H9 (cell line): ENCODE data around the gene CLTCL1. TPM values are rescaled to one million over a fixed set of nuclear protein-coding genes. Genes with fewer than 3 reads are reported as not detected.
A peak's percentile ranks its signal among the peaks of the same experiment; 100 is the strongest.

ENCODE experiments used
- DNase-seq: peaks from one replicate; pipeline ENCODE4 v3.0.0-alpha.2; 2017
- H2AFZ ChIP-seq: one replicate; pipeline ENCODE4 v1.6.1; 2013; ENCODE audit warnings: mild to moderate bottlenecking, low read length, control low read depth, moderate library complexity
- H2AK5ac ChIP-seq: 2 replicates; pipeline ENCODE4 v1.6.1; 2013; ENCODE audit warnings: low read length, control low read depth, mixed read lengths; ENCODE audit not compliant: insufficient read length
- H2BK120ac ChIP-seq: one replicate; pipeline ENCODE4 v1.6.1; 2013; ENCODE audit warnings: low read depth, mild to moderate bottlenecking, low read length, control low read depth, inconsistent platforms; ENCODE audit not compliant: poor library complexity, severe bottlenecking
- H2BK12ac ChIP-seq: 2 replicates; pipeline ENCODE4 v1.6.1; 2013; ENCODE audit warnings: low read length, control low read depth, mixed read lengths, low read depth; ENCODE audit not compliant: insufficient read length
- H2BK15ac ChIP-seq: 2 replicates; pipeline ENCODE4 v1.6.1; 2013; ENCODE audit warnings: low read depth, low read length, control low read depth
- H2BK20ac ChIP-seq: one replicate; pipeline ENCODE4 v1.6.1; 2013; ENCODE audit warnings: low read depth, mild to moderate bottlenecking, low read length, control low read depth, inconsistent platforms; ENCODE audit not compliant: poor library complexity, severe bottlenecking
- H2BK5ac ChIP-seq: 2 replicates; pipeline ENCODE4 v1.6.1; 2013; ENCODE audit warnings: low read length, control low read depth, mixed read lengths; ENCODE audit not compliant: insufficient read length
- H3K14ac ChIP-seq: 2 replicates; pipeline ENCODE4 v1.6.1; 2013; ENCODE audit warnings: low read length, control low read depth; ENCODE audit not compliant: insufficient read depth
- H3K18ac ChIP-seq: 2 replicates; pipeline ENCODE4 v1.6.1; 2013; ENCODE audit warnings: low read depth, mild to moderate bottlenecking, mixed read lengths, low read length, control low read depth; ENCODE audit not compliant: insufficient read length
- H3K23ac ChIP-seq: 2 replicates; pipeline ENCODE4 v1.6.1; 2013; ENCODE audit warnings: low read length, control low read depth, mixed read lengths, low read depth; ENCODE audit not compliant: insufficient read length
- H3K23me2 ChIP-seq: 2 replicates; pipeline ENCODE4 v1.6.1; 2013; ENCODE audit warnings: low read depth, mild to moderate bottlenecking, mixed read lengths, low read length, control low read depth; ENCODE audit not compliant: insufficient read length, poor library complexity, severe bottlenecking
- H3K27ac ChIP-seq: 2 replicates; pipeline ENCODE4 v1.5.1; 2013; ENCODE audit warnings: low read length, control low read depth, mixed read lengths, low read depth; ENCODE audit not compliant: insufficient read length
- H3K27me3 ChIP-seq: 2 replicates; pipeline ENCODE4 v1.6.1; 2013; ENCODE audit warnings: low read length, control low read depth, inconsistent platforms; ENCODE audit not compliant: insufficient read depth
- H3K4ac ChIP-seq: 2 replicates; pipeline ENCODE4 v1.6.1; 2013; ENCODE audit warnings: low read depth, mild to moderate bottlenecking, control low read depth, inconsistent platforms, low read length, moderate library complexity
- H3K4me1 ChIP-seq: 2 replicates; pipeline ENCODE4 v1.6.1; 2013; ENCODE audit warnings: low read length, control low read depth, inconsistent platforms; ENCODE audit not compliant: insufficient read depth
- H3K4me2 ChIP-seq: 2 replicates; pipeline ENCODE4 v1.6.1; 2013; ENCODE audit warnings: low read length, control low read depth, mixed read lengths; ENCODE audit not compliant: insufficient read length, insufficient read depth
- H3K56ac ChIP-seq: 2 replicates; pipeline ENCODE4 v1.6.1; 2013; ENCODE audit warnings: low read depth, mild to moderate bottlenecking, mixed read lengths, low read length, control low read depth; ENCODE audit not compliant: insufficient read length
- H3K79me1 ChIP-seq: 2 replicates; pipeline ENCODE4 v1.6.1; 2013; ENCODE audit warnings: low read depth, mild to moderate bottlenecking, moderate library complexity, low read length, control low read depth, inconsistent platforms; ENCODE audit not compliant: insufficient read depth, poor library complexity, severe bottlenecking
- H3K79me2 ChIP-seq: 2 replicates; pipeline ENCODE4 v1.6.1; 2013; ENCODE audit warnings: low read length, control low read depth, inconsistent platforms; ENCODE audit not compliant: insufficient read depth
- H3K9ac ChIP-seq: 2 replicates; pipeline ENCODE4 v1.6.1; 2013; ENCODE audit warnings: low read length, control low read depth, mixed read lengths; ENCODE audit not compliant: insufficient read length; ENCODE audit errors: extremely low read depth
- H3K9me3 ChIP-seq: one replicate; pipeline ENCODE4 v1.6.1; 2013; ENCODE audit warnings: low read depth, low read length, inconsistent platforms; ENCODE audit not compliant: control insufficient read depth
- H3T11ph ChIP-seq: one replicate; pipeline ENCODE4 v1.6.1; 2013; ENCODE audit warnings: mild to moderate bottlenecking, low read length, control low read depth, inconsistent platforms
- H4K20me1 ChIP-seq: one replicate; pipeline ENCODE4 v1.6.1; 2013; ENCODE audit not compliant: control insufficient read depth, insufficient read length, insufficient read depth
- H4K5ac ChIP-seq: 2 replicates; pipeline ENCODE4 v1.6.1; 2013; ENCODE audit warnings: low read depth, mild to moderate bottlenecking, mixed read lengths, low read length, control low read depth; ENCODE audit not compliant: insufficient read length
- H4K8ac ChIP-seq: replicated peaks from 2 replicates; pipeline ENCODE4 v1.6.1; 2013; ENCODE audit warnings: low read length, control low read depth, mixed read lengths, low read depth; ENCODE audit not compliant: insufficient read length
- H4K91ac ChIP-seq: 2 replicates; pipeline ENCODE4 v1.6.1; 2013; ENCODE audit warnings: low read depth, mild to moderate bottlenecking, moderate library complexity, mixed read lengths, low read length, control low read depth; ENCODE audit not compliant: insufficient read length
- H3K27ac Mint-ChIP-seq, 3 experiments: 2 replicates in 2 of 3; 3 replicates in 1 of 3; pipeline ENCODE4 v1.8.0; 2020 to 2021; ENCODE audit warnings: mixed read lengths in 3 of 3, mild to moderate bottlenecking in 1 of 3, moderate library complexity in 1 of 3
- H3K27me3 Mint-ChIP-seq: 2 replicates; pipeline ENCODE4 v1.8.0; 2021; ENCODE audit warnings: low read depth, mild to moderate bottlenecking, moderate library complexity, mixed read lengths
- H3K36me3 Mint-ChIP-seq, 3 experiments: 2 replicates in 2 of 3; 3 replicates in 1 of 3; pipeline ENCODE4 v1.8.0; 2020 to 2021; ENCODE audit warnings: low read depth in 3 of 3, mixed read lengths in 3 of 3; ENCODE audit not compliant: insufficient read depth in 1 of 3
- H3K4me1 Mint-ChIP-seq, 2 experiments: 2 replicates each; pipeline ENCODE4 v1.8.0; 2020; ENCODE audit warnings: mixed read lengths in 2 of 2
- H3K4me3 Mint-ChIP-seq, 2 experiments: 2 replicates in 1 of 2; 3 replicates in 1 of 2; pipeline ENCODE4 v1.8.0; 2020 to 2021; ENCODE audit warnings: mild to moderate bottlenecking in 2 of 2, mixed read lengths in 2 of 2, moderate library complexity in 1 of 2
- H3K9me3 Mint-ChIP-seq, 2 experiments: 2 replicates in 1 of 2; 3 replicates in 1 of 2; pipeline ENCODE4 v1.8.0; 2020; ENCODE audit warnings: mild to moderate bottlenecking in 2 of 2, mixed read lengths in 2 of 2, moderate library complexity in 1 of 2
- WGBS: extraction: QIAGEN DNeasy Blood & Tissue Kit; methylation state at CpG from one replicate; pipeline ENCODE4 v1.1.7; 2013; ENCODE audit warnings: missing lambda C conversion rate, low lambda C conversion rate, mixed read lengths; ENCODE audit not compliant: insufficient read length; ENCODE audit errors: extremely low coverage; 5-methylcytosine and 5-hydroxymethylcytosine counted together
- total RNA-seq: library from RNA; stranded (reverse); gene quantifications from 2 replicates; pipeline ENCODE4 v1.2.1, GENCODE V29; 2021
- TF ChIP-seq, protein P1 (sequence below): fragments of 200-600 bp; sonication (generic); conservative IDR thresholded peaks from 3 replicates; pipeline ENCODE4 v1.8.0; 2021; ENCODE audit warnings: antibody characterized with exemption, mild to moderate bottlenecking

CLTCL1 gene
- total RNA-seq, 1 experiment from 2014 or later: 11.1 TPM

DNA sequence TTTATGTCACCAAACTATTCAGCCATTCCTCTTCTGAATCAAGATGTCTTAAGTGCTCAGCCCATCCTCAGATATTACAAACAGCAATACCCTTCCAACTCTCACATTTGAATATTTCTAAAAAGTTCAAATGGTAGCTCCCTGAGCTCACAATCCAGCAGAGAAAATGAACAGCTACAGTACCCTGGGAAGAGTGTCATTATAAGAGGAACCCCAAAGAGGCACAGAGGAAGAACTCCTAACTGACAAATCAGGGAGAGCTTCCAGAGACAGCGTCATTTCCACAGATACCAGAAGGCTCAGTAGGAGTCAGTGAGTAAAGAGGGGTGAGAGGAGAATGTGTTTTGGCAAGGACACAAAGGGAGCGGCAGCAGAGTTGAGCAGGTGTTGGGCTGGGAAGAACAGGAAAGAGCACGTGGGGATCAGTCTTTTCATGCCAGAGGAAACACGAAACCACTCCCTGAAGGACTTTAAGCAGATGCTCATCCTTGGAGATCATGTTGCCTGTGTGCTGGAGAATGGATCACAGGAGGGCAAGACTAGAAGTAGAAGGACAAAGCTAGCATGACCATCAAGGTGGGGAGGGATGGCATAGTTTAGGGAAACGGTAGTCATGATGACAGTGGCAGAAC, 4.3 kb downstream of the CLTCL1 start:
- Histone ChIP-seq H2AK5ac (no peak overlapping the region), H3T11ph (no peak overlapping the region), H4K5ac (no peak overlapping the region), H3K56ac (no peak overlapping the region), H3K27me3 (peaks cover 3% of the 10 kb centered on the region; the same call in 1 of the 2 replicates), H3K79me2 (no peaks in the 10 kb centered on the region), H3K4me1 (peaks cover 10% of the 10 kb centered on the region; the same call in 1 of the 2 replicates), H2BK15ac (no peak overlapping the region), H3K4ac (no peak overlapping the region), H4K8ac (no peak overlapping the region), H4K20me1 (no peaks in the 10 kb centered on the region), H3K9me3 (no peaks in the 10 kb centered on the region), H2BK5ac (no peak overlapping the region), H3K14ac (no peak overlapping the region), H2BK20ac (no peak overlapping the region), H2BK120ac (no peak overlapping the region), H3K23ac (no peak overlapping the region), H3K9ac (no peak overlapping the region), H2BK12ac (no peak overlapping the region), H4K91ac (no peak overlapping the region), H3K23me2 (peaks cover 10% of the 10 kb centered on the region), H3K79me1 (no peaks in the 10 kb centered on the region), H3K18ac (no peak overlapping the region), H3K27ac (no peak overlapping the region), H3K4me2 (peak overlapping the region; percentile 1), H2AFZ (no peak overlapping the region)
- Mint-ChIP-seq H3K4me3 (no peak overlapping the region; a peak in 1 of 5 replicates), H3K9me3 (no peaks in the 10 kb centered on the region), H3K4me1 (peaks cover 60 to 63% of the 10 kb centered on the region in 2 experiments), H3K27ac (peak overlapping the region in 2 of 3 experiments; percentile 59 to 74; a peak in 4 of 7 replicates), H3K36me3 (peaks cover 1 to 15% (median 12%) of the 10 kb centered on the region in 3 experiments; a peak in 4 of 7 replicates), H3K27me3 (peaks cover 19% of the 10 kb centered on the region)
- DNase-seq: peak; percentile 44
- TF ChIP-seq, protein P1, sequence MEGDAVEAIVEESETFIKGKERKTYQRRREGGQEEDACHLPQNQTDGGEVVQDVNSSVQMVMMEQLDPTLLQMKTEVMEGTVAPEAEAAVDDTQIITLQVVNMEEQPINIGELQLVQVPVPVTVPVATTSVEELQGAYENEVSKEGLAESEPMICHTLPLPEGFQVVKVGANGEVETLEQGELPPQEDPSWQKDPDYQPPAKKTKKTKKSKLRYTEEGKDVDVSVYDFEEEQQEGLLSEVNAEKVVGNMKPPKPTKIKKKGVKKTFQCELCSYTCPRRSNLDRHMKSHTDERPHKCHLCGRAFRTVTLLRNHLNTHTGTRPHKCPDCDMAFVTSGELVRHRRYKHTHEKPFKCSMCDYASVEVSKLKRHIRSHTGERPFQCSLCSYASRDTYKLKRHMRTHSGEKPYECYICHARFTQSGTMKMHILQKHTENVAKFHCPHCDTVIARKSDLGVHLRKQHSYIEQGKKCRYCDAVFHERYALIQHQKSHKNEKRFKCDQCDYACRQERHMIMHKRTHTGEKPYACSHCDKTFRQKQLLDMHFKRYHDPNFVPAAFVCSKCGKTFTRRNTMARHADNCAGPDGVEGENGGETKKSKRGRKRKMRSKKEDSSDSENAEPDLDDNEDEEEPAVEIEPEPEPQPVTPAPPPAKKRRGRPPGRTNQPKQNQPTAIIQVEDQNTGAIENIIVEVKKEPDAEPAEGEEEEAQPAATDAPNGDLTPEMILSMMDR: no peak
- WGBS: no CpG with 5 or more reads among the region's 5 CpGs
